GM21447 (cell line): ENCODE data around the gene SPRR4.

Experiments
- ATAC-seq: cut with Tn5 transposase; IDR thresholded peaks from one replicate; pipeline ENCODE4 v1.9.1; 2021; ENCODE audit not compliant: unreplicated experiment

SPRR4 gene

DNA sequence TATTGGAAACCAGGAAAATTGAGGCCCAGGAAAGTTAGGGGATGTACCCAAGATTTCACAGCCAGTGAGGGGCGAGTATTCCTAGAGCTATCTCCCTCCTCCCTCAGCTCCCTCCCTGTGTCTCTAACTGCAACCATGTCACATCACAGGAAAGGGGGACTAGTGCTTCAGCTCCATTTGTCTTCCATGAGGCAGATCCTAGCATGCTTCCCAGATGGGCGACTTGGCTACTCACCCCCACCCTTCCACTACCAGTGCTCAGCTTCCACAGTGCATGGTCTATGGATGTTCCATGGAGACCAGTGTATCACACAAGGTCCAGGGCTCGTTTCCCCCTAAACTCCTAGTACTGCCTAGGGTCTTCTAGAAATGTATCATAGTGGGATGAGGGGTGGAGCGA, 4.6 kb upstream of the SPRR4 start:
- ATAC-seq: no peak

- no peak for ATAC-seq
Measured at GRCh38 chr1:152967201-152967600, 3.2 kb upstream of the SPRR4 start.

DNA sequence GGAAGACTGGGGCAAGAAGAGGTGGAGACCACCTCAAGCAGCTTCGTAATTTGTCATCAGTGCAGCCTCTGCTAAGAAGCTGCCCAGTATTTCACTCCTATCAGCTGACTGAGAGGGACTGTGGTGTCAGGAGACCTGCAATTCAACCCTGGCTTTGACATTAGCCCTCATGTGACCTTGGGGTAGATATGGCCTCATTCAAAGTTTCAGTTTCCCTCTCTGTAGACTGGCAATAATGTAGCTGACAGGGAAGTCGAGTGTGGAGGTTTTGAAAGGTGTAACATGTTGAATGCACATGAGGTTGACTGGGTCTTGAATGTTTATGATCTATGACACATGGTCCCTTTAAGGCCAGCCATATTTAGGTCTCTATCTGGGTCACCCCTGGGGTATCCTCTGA, 2.2 kb upstream of the SPRR4 start:
- ATAC-seq: peak; percentile 93

GRCh38 chr1:152969036-152969435, 1.4 kb upstream of the SPRR4 start:
- ATAC-seq: no peak

DNA sequence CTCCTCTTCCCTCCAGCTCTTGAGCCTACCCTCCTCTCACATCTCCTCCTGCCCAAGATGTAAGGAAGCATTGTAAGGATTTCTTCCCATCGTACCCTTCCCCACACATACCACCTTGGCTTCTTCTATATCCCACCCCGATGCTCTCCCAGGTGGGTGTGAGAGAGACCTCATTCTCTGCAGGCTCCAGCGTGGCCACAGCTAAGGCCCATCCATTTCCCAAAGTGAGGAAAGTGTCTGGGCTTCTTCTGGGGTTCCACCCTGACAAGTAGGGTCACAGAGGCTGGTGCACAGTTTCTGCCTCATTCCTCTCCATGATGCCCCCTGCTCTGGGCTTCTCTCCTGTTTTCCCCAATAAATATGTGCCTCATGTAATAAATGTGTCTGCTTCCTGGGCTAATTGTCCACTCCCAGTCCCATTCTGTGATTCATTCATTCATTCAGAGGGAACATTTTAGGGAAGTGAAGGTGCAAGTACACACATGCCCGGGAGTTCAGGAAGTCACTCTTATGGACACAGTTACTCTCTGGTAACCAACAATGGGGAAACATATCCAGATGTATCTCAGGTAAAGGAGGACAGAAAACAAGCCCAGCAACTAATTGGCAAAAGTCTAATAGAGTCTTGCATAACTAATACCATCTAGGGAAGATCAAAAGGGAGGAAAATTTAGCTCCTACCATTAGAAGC, 1.9 kb downstream of the SPRR4 start:
- no peak for ATAC-seq

DNA sequence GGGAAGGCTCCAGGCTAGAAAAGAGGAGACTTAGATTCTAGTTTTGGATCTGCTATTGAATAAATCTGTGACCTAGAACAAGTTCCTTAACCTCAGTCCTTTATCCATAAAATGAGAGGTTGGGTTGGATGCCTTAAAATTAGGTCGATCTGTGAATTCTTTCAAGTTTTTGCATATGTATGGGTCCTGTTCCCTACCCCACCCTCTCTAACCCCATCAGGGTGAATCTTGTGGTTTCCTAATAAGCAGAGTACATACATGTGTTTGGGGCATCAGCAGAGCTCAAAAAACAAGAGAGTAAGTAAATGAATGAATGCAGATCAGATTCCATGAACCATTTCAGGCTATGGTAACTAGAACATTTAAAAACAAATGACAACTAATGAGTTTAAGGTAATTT, 6.2 kb downstream of the SPRR4 start:
- no peak for ATAC-seq

- ATAC-seq: no peak
Measured at GRCh38 chr1:152977614-152978013, 7.2 kb downstream of the SPRR4 start.

GRCh38 chr1:152980676-152981075, 10.2 kb downstream of the SPRR4 start:
- ATAC-seq: no peak

DNA sequence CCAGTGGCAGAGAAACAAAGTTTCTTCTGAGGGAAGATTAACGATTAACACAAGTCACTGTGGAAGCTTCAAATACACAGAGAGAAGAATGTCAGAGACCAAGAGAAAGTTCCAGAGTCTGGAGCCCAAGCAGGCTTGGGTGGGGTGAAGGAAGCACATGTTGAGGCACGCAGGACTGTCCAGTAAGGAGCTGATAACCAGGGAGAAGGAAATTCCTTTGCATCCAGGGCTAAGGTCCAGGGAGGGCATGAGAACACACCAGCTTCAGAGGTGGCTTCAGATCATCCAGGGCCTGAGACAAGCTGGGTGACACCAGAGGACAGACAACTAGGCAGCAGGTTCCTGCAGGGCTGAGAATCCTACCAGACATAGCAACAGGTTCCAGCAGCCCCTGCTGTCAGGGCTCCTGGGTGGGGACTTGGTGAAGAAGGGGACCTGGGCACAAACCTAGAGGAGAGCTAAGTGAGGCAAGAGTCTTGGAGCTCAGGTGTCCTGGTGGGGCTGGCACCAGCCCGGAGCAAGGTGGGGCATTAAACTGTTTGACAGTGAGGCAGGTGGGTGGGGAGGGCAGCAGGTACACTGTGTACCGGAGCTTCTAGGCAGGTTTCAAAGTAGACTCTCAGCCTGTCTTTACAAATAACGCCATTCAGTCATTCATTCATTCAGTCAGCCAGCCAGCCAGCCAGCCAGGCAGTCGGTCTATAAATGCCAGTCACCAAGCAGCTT, 10.9 kb downstream of the SPRR4 start:
- ATAC-seq: no peak

DNA sequence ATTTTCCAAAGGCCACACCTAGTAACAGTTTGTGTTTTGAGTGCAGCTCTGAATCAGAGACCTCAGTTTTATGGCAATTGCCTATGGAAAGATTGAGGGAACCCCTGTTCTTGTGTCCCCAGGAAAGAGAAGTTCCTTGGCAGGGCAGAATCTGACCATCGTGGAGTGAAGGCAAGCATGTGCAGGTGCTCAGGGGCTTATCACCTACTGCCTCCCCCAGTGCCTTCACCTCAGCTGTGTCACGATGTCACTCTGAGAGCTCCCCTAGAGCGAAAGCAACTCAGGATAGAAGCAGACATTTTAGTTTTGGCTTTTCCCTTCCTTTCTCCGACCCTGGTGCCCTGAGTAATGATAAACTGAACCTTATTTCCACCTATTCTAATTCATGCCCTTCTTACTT, 11.6 kb downstream of the SPRR4 start:
- no peak for ATAC-seq

GRCh38 chr1:152983234-152983633, 12.8 kb downstream of the SPRR4 start:
- ATAC-seq: no peak

- ATAC-seq: no peak
Measured at GRCh38 chr1:152983743-152984142, 13.3 kb downstream of the SPRR4 start, which contains the start of gene SPRR1A. Gene SPRR1A, plus strand, starts transcription at chr1:152984081. Its CDS starts 1,150 bp downstream, at chr1:152985231.

- no peak for ATAC-seq
Measured at GRCh38 chr1:152986578-152986977, 16.1 kb downstream of the SPRR4 start.

DNA sequence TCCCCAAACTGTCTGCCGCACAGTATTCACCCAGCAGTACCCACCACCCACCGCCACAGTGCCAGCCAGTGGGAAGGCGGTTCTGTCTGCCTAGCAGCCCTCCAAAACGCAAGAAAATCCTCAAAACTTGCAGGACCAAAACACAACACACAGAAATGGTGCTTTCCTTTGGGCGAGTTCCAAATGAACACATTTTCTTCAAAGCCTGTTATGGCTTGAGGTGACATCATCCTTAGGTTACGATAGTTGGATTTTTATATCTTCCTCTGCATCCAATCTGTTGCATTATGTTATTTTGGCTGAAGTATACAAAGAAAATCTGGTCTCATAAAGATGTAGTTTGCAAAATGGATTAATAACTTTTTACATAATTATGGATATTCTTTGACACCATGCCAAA, 22.7 kb downstream of the SPRR4 start:
- ATAC-seq: no peak

GRCh38 chr1:152995842-152996241, 25.4 kb downstream of the SPRR4 start:
- no peak for ATAC-seq

DNA sequence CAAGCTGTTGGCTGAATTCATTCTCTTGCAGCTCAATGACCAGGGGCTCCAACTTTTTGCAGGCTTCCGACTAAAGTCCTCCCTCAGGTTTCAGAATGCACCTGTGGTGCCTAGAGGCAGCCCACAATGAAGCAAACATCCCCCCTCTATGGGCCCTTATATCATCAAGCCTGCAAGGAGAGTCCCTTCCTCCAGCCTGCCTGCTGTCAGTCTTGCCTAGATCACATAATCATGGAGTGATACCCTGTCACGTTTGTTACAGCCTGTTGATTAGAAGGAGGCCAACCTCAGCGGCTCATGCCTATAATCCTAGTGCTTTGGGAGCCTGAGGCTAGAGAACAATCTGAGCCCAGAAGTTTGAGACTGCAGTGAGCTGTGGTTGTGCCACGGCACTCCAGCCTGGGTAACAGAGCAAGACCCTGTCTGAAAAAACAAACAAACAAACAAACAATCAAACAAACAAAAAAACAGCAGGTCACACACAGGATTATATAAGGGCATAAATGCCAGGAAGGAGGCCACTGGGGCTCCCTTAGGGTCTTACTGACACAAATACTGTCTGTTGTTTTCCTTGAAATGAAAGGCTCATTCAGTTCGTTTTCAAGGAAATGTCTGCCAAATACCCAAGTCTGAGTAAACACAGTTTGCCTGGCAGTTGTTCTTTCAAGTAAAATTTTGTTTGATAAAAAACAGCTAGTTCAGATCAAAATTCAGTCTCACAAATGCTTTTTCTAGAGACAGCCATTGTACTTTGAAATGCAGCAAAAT, 26.4 kb downstream of the SPRR4 start:
- ATAC-seq: no peak

DNA sequence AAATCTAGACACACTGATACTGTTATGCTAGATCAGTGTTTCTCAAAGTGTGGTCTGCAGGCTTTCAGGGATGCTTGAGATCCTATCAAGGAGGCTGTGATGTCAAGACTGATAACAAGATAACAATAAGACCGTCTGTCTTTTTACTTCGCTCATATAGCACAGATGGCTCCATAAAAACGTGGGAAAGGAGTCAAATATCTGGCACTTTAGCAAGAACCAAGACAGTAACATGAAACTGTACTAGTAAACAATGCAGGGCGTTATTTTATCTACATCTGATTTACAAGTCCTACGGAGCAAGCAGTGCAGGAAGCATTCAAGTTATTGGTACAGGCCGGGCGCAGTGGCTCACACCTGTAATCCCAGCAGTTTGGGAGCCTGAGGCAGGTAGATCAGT, 27.5 kb downstream of the SPRR4 start:
- ATAC-seq: no peak

DNA sequence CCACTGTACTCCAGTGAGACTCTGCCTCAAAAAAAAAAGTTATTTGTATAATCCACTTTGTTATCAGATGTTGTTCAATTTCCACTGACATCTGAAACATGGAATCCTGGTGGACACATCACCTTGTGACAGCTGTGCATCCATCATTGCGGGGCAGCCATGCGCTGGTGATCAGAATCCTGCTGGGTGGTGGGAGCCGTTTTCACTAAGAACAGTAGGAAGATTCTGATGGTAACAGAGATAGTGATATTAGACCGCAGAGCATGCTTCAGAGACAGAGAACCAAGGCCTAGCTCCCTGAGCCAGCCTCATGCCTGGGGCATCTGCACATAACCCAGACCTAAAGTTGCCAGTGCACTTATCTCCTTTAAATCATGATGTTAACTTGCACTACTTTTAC, 28.0 kb downstream of the SPRR4 start:
- no peak for ATAC-seq

- ATAC-seq: no peak
Measured at GRCh38 chr1:152999818-153000217, 29.4 kb downstream of the SPRR4 start.

DNA sequence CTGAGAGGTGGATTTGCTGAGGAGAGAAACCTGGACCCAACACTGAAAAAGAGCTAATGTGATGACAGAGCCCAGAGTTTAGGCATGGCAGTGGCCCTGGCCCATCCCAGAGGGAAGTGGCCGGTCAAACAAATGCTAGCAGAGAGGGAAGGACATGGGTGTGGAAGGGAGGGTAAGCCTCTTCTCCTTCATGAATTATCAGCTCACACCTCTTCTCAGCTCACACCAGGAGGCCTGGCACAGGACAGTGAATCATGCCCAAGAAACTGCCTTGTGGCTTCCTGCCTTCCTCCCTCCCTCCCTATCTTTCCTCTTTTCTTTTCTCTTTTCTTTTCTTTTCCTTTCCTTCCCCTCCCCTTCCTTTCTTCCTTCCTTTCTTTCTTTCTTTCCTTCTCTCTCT, 29.8 kb downstream of the SPRR4 start:
- ATAC-seq: no peak

- no peak for ATAC-seq
Measured at GRCh38 chr1:153001382-153001781, 30.9 kb downstream of the SPRR4 start, which contains the start of gene SPRR3. Gene SPRR3, plus strand, starts transcription at chr1:153001749. Its CDS starts 1,272 bp downstream, at chr1:153003021.
